GM12865 (cell line): ENCODE data around the gene RIBC2.

Experiments
- DNase-seq: peaks from one replicate; pipeline ENCODE4 v3.0.0; 2010; ENCODE audit warnings: low read depth
- H3K4me3 ChIP-seq: 2 replicates; pipeline ENCODE4 v1.5.1; 2011; ENCODE audit warnings: mild to moderate bottlenecking, low read depth, low read length, control low read depth
- CTCF ChIP-seq: IDR thresholded peaks from 2 replicates; pipeline ENCODE4 v1.5.1; 2011; ENCODE audit warnings: low read length, control low read depth, low read depth, inconsistent platforms; ENCODE audit not compliant: insufficient read depth; ENCODE audit errors: missing control alignments

Gene RIBC2

DNA sequence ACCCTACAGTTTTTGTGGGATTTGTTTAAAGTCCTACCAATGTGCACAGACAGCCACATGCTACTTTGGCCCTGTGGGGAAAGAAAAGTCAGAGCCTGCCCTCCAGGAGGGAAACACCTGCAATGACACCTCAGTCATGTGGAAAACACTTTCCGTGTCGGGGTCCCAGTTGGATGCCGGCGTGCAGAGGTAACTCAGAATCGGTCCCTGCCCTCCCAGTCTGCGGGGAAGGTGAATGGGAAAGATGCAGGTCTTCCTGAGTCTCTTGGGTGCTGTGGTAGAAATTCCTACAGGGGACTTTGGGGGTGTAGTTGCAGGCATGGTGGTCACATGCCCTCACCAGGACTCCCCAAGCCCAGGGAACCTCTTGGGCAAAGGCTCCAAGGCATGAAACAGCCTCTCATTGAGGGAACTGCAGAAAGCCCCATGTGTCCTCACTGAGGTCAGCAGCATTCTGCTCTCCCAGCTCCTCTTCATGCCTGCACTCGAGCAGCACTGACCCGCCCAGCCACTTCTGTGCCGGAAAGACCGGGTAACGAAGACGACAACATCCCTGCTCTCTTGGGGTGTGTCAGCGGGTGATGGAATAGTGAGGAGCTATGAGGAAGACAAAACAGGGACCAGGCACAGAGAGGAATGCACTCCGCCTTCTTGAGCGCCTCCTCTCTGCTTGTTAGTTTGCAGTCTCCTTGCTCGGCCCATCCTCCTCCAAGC lies 4.7 kb downstream of the RIBC2 start:
- DNase-seq = no peak
- TF ChIP-seq CTCF = no peak
- no peak overlapping the region for H3K4me3 ChIP-seq

DNA sequence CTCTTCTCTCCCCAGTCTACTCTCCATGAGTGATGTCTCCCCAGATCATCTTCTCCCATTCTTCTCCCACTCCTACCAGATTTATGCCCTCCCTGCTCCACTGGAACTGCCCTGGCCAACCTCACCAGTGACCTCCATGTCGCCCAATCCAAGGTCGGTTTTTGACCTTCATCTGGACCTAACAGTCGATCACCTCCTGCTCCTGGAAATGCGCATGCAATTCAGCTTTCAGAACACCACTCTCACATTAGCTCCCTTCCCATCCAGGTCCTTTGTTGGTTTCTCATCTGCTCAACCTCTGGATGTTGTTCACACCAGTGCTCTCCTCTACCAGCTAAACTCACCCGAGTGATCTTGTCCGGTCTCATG lies 5.3 kb downstream of the RIBC2 start:
- TF ChIP-seq CTCF = no peak
- no peak for DNase-seq

DNA sequence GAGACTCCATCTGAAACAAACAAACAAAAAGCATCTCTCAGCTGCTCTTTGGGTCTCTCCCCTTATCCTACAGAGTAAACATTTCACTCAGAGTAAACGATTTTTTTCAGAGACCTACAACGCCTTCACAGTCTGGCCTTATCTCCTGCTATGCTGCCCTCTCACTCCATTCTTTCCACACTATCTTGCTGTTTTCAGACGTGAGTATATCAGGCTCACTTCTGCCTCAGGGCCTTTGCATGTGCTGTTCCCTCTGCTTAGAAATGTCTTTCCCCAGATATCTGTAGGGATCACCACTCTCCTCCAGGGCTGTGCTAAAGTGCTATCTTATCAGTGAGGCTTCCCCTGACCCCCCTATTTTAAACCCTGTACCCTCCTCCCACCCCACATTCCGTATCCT lies 6.5 kb downstream of the RIBC2 start:
- DNase-seq = no peak
- no peak for TF ChIP-seq CTCF
- no peak overlapping the region for H3K4me3 ChIP-seq

More for the DNA sequence above, 5.3 kb downstream of the RIBC2 start:
- H3K4me3 ChIP-seq = no peak overlapping the region

GRCh38 chr22:45420539-45420938 lies 7.0 kb downstream of the RIBC2 start:
- no peak for DNase-seq
- TF ChIP-seq CTCF = no peak
- no peak overlapping the region for H3K4me3 ChIP-seq

- no peak overlapping the region for H3K4me3 ChIP-seq
- no peak for TF ChIP-seq CTCF
- no peak for DNase-seq
Observed at GRCh38 chr22:45421349-45422055, 8.0 kb downstream of the RIBC2 start.

DNA sequence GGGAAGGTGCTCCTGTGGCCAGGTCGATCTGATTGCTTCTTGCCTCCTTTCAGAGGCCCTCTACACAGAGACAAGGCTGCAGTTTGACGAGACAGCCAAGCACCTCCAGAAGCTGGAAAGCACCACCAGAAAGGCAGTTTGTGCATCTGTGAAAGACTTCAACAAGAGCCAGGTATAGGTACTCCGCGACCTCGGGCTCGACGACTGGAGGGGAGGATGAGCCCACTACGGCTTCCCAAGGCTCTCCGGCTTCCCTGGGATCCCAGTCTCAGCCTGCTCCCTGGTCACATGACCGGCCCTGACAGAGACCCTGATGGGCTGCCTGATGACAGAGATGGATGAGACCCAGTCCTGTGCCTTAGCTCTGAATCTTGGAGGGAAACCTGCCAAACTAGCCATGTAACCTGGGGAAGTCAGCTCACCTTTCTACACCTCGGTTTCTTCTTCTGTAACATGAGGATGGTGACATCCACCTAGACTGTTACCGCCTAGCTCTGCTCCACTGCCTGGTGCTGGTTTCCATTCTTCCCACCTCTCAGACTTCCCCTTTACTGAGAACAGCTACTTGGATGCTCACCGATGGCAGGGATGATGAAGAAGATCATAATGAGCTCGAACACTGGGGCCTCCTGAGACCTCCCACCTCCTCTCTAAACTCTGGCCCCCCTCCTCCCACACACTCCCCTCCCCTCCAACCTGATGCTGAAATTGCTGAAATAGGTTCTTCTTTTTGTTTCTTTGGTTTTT lies 8.9 kb downstream of the RIBC2 start:
- DNase-seq = no peak
- no peak overlapping the region for H3K4me3 ChIP-seq
- TF ChIP-seq CTCF = no peak
